Activated T-helper 1 cell treated with anti-CD3 and anti-CD28 coated beads, Interleukin-2, amount 50 U/mL, for 16 hours (primary cell): Measurements from ENCODE around the gene PITPNM3.
"Not testable (repeated sequence)": the region's sequence is repeated elsewhere in the genome, so short reads cannot be mapped to it uniquely, and the experiment has no call there.

Source experiments
- DNase-seq, 2 donors: peaks; one replicate each; pipeline ENCODE4 v3.0.0-alpha.2; 2020; ENCODE audit warnings: low read depth in 1 of 2, low spot score in 1 of 2

Gene PITPNM3

GRCh38 chr17:6556121-6557039, at the start of gene PITPNM3:
TSS of gene PITPNM3 (minus strand) at chr17:6556555. CDS start at chr17:6556406, 149 bp downstream.
- DNase-seq: no peak

- no peak for DNase-seq
Measured at GRCh38 chr17:6605142-6605541, 48.8 kb upstream of the PITPNM3 start.

DNA sequence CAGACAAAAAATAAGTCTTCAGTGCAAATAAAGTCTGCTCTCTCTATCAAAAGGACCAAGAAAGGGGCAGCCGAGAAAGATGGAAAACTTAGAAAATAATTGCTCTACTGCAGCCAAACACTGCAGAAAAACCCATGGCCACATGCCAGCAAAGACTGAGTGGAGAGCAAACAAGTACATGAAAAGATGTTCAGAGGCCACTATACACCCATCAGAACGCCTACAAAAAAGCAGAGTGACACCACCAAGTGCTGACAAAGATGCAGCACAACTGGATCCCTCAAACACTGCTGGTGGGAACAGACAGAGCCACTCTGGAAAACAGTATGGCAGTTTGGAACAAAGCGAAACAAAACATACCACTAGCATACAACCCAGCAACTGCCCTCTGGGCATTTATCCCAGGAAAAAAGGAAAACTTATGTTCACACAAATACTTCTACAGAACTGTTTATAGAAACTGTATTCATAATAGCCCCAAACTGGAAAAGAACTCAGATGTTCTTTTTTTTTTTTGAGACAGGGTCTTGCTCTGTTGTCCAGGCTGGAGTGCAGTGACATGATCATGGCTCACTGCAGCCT, 47.5 kb upstream of the PITPNM3 start:
- no peak for DNase-seq

- DNase-seq: no peak
Measured at GRCh38 chr17:6602141-6602540, 45.8 kb upstream of the PITPNM3 start.

GRCh38 chr17:6599364-6599763, 43.0 kb upstream of the PITPNM3 start:
- no peak for DNase-seq

GRCh38 chr17:6597727-6598126, 41.4 kb upstream of the PITPNM3 start:
- DNase-seq: no peak

DNA sequence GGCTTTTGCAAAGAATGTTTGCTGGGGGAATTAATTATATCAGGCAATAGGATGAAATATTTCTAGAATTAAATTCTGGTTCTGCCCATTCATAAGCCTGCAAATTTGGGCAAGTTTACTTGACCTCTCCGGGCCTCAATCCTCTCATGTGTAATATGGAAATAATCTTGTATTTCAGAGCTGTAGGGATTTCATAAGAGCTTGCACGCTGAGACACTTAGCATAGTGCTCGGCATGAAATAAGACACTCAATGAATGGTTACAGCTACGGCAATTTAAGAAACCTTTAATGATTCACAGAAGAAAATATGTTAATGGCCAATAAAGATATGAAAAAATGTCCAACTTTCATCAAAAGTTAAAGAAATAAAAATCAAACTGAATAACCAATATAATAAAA, 40.6 kb upstream of the PITPNM3 start:
- DNase-seq: no peak

GRCh38 chr17:6596511-6596910, 40.2 kb upstream of the PITPNM3 start:
- DNase-seq: no peak

DNA sequence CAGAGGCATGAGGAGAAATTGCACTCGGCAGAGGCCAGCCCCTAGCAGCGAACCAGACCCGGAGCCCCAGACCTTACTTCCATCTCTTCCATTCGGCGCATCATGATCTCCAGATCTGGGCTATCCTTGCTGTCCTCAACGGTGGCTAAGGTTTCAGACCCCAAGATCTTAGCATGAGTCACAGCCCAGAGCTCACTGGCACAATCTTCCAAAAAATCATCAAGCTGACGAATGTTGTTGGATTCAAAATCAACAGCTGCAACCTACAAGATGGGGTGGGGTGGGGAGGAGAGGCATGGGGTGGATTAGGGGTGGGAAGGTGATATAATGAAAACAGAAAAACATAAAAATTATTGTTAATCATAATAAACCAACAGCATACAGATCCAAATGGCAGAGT, 39.7 kb upstream of the PITPNM3 start:
- DNase-seq: no peak

GRCh38 chr17:6593371-6593770, 37.0 kb upstream of the PITPNM3 start:
- not testable (repeated sequence) for DNase-seq

- no peak for DNase-seq
Measured at GRCh38 chr17:6592173-6592572, 35.8 kb upstream of the PITPNM3 start.

DNA sequence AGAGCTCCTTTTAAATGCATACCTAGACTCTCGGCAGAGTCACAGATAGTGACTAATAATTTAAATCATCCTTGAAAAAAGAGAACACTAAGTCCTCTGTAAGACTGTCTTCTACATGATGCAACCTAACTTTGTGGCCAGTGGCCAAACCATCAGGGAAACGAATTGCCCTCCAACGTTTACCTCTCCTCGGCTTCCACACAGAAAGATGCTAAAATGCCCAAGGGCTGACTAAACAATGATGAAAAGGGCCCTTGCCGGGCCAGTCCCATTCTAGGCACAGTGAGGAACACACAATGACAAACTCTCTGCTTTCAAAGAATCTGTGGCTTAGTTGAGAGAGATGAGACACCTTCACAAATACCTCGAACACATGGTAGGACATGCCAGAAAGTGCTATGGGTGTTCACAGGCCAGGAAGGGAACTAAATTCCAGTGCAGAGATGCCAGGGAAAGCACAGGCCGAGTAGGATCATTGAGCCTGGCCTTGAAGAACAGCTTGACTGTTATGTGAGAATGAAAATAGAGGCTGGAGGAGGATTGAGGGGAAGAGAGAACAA, 35.3 kb upstream of the PITPNM3 start:
- no peak for DNase-seq

DNA sequence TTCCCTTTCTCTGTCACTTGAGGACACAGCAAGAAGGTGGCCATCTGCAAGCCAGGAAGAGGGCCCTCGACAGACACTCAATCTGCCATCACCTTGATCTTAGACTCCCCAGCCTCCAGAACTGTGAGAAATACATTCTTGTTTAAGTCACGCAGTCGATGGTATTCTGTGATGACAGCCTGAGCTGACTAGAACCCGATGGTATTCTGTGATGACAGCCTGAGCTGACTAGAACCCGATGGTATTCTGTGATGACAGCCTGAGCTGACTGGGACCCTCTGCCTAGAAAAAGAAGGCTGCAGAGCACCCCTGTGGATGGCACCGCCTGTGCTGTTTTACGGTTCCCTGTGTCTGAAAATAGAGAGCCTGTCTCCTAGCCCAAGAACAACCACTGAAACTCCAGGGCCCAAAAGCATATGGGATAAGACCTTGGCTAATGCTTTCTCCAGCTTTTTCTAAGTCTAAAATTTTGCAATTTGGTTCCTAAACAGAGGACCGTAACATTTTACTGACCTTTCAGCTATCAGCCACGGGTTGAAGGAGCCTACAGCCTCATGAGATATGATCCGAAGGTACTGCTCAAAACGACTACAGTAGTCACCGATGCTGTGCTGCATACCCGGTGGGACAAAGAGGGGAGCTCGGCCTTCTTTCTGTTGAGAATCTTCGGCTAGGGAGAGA, 33.1 kb upstream of the PITPNM3 start:
- DNase-seq: no peak

DNA sequence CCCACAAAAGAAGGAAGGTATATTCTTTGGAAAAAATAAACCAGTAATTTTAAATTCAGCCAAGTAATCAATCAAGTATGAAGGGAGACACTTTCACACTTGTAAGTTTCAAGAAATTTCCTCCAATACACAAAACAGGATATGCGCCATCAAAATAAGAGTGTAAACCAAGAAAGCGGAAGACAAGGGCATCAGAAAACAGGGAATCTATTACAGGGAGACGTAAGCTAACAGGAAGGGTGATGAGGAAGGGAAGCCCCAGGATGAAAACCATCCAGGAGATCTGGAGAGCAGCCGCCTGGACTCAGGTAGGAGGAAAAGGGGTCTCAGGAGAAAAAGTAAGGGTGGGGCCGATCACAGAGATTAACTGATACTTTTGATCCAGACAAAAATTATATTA, 31.8 kb upstream of the PITPNM3 start:
- no peak for DNase-seq

- DNase-seq: no peak
Measured at GRCh38 chr17:6587310-6587709, 31.0 kb upstream of the PITPNM3 start.

DNA sequence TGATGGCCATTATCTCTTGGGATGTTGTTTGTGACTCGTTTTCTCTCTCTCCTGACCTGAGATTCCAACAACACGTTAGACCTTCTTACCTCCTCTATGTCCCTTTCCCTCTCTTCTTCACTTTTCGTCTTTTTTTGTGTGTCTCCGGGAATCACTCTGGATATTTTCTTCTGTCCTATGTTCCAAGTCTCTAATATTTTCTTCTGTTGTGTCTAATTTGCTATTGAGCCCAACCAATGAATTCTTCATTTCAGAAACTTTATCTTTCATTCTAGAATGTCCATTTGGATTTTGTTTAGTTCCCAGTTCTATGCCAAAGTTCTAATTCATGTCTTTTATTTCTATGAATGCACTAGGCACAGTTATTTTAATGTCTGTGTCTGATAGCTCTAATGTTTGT, 27.1 kb upstream of the PITPNM3 start:
- no peak for DNase-seq

DNA sequence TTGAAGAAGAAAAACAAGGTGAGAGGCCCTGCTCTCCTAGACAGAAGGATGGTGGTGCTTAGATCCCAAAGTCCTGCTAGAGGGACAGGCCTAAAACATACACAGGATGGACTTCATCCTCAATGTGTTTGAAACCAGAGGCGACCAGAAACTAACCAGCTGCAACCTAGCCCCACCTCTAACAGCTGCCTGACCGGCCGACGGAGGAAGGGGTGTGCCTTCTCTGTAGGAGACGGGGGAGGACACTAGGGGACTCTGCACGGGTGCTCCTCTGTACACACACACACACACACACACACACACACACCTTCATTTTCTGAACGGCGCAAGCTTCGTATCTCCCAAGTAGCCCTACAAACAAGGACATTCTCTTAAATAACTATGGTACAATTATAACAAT, 24.3 kb upstream of the PITPNM3 start:
- DNase-seq: no peak

GRCh38 chr17:6578491-6578890, 22.1 kb upstream of the PITPNM3 start:
- DNase-seq: no peak

DNA sequence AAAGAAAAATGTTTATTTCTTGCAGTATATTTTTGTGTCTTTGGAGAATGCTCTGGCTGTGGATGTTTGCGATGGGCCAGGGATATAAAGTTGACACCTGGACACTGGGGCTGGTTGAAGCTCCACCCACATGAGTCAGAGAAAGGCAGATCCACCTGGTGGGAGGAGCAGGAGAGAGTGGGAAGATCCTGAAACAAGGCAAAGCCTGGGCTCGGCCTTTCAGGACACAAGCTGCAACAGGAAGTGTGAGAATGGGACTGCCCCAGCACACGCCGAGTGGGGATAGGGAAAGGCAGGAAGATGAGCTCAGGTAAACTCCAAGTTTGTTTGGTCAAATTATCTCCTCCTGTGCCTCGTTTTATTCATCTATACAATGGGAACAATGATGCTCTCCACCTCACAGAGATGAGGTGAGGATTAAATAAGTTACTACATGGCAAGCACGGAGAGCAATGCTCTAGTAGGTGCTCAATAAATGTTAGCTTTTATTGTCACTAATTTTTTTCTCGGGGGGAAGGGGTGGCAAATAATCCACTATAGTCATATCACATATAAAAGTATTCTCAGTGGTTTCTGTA, 21.4 kb upstream of the PITPNM3 start:
- no peak for DNase-seq

- no peak for DNase-seq
Measured at GRCh38 chr17:6576038-6576785, 19.9 kb upstream of the PITPNM3 start.

DNA sequence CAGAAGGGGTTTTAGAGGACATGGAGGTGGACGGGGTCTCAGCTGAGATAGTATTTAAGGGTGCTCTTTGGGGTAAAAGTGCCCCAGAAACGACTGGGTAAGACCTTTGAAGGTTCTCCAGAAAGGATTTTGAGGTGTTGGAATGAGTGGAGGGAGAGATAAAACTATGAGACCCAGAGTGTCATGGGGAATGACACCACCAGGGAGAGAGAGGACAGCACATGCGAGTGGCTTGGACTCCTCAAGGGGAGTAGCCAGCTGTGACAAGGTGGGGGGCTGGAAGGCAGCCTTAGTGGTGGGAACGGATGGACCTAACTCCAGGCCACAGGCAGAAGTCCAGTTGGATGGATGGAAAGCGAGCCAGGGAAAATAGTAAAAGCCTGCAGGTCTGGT, 19.2 kb upstream of the PITPNM3 start:
- DNase-seq: no peak
